Brain microvascular endothelial cell (primary cell): Measurements from ENCODE around the gene FAM151A.
"Not testable (repeated sequence)": the region's sequence is repeated elsewhere in the genome, so short reads cannot be mapped to it uniquely, and the experiment has no call there.

Experiments
- DNase-seq: peaks from one replicate; pipeline ENCODE4 v3.0.0-alpha.2; 2020
- H3K27ac ChIP-seq: fragments of 250-450 bp; sonication (Bioruptor Pico); 2 replicates; pipeline ENCODE4 v1.5.1; 2020; ENCODE audit warnings: mild to moderate bottlenecking, moderate library complexity
- H3K27me3 ChIP-seq: fragments of 250-450 bp; sonication (Bioruptor Pico); replicated peaks from 2 replicates; pipeline ENCODE4 v1.5.1; 2020; ENCODE audit warnings: mild to moderate bottlenecking
- H3K36me3 ChIP-seq: fragments of 250-450 bp; sonication (Bioruptor Pico); replicated peaks from 2 replicates; pipeline ENCODE4 v1.5.1; 2020; ENCODE audit warnings: mild to moderate bottlenecking
- H3K4me3 ChIP-seq: 2 replicates; pipeline ENCODE4 v1.5.1; 2011; ENCODE audit warnings: low read depth, mild to moderate bottlenecking, control low read depth, low read length, moderate library complexity
- CTCF ChIP-seq: IDR thresholded peaks from 2 replicates; pipeline ENCODE4 v1.5.1; 2011; ENCODE audit warnings: low read depth, mild to moderate bottlenecking, moderate library complexity, low read length, control low read depth, inconsistent platforms; ENCODE audit errors: missing control alignments
- in situ Hi-C: cut with HindIII; loops from 2 replicates; pipeline ENCODE4 v1.10.0; 2017; ENCODE audit warnings: low sequenced_read_pairs, low pct_ligation_motif_present

The FAM151A gene

DNA sequence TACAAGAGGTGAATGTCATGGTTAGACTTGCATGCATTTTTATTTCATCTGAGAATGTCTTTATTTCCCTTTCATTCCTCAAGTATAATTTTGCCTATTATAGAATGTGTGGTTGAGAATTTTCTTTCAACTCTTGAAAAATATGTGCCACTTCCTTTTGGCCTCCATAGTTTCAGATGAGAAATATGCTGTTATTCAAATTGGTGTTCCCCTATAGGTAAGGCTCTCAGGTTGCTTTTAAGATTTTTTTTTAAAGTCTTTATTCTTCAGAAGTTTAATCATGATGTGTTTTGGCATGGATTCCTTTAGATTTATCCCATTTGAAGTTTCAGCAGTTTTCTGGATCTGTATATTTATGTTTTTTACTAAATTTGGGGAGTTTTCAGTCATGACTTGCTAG is 20.4 kb upstream of the FAM151A start:
- no peak overlapping the region for H3K27ac ChIP-seq
- in situ Hi-C loops = no loop called here
- no peak for DNase-seq
- H3K36me3 ChIP-seq = no peaks in the 10 kb centered on the region
- no peak for TF ChIP-seq CTCF
- H3K4me3 ChIP-seq = no peak overlapping the region
- H3K27me3 ChIP-seq = no peaks in the 10 kb centered on the region

DNA sequence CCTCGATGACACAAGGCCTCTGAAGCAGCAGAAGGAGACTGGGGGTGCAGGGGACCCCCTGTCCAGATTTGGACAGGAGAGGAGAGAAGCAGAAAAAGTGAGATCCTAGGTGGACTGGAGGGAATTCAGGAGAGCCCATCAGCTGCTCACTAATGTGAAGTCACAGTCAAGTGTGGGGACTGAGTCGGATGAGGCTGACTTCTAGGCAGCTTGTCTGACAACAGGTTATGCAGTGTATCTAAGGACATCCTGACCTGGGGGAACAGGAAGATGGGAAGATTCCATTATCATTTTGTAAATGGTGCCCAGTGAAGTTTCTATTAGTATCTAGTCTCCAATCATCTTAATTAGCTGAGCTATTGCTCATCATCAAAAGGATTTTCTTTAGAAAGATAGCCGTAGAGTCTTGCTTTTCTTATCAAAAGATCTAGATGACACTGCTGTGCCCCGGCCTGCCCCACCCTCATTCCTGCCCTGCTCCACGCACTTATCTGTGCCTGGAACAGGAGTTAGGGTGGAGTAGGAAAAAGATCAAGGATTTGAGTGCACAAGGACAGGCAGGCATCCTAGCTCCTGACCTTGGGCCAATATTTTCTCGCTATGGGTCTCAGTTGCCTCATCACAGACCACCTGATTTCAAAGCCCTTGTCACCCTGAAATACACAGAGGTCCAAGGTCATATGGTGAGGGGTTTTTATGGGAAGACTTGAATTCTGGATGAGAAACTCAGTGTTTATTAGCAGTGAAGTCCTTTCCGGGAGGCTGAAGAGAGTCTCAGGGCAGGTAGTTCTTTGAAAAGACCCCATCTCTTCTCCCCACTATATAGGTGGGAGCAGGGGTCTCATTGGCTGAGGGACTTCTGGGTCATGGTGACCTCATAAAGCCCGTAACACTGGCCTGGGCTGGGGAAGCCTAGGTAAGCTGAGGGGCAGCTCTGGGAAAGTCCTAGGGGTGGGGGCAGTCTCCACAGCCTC is 17.8 kb upstream of the FAM151A start, which contains the start of gene MROH7:
Gene MROH7, plus strand, starts transcription at position 924 of the 974 bp plus-strand sequence. CDS start 11,141 bp downstream, outside the sequence.
- Histone ChIP-seq H3K27me3 (no peaks in the 10 kb centered on the region), H3K4me3 (no peak within 1 kb of the TSS), H3K36me3 (no peaks in the 10 kb centered on the region), H3K27ac (no peak within 1 kb of the TSS)
- no peak for TF ChIP-seq CTCF
- in situ Hi-C loops = no loop called here
- no peak for DNase-seq

DNA sequence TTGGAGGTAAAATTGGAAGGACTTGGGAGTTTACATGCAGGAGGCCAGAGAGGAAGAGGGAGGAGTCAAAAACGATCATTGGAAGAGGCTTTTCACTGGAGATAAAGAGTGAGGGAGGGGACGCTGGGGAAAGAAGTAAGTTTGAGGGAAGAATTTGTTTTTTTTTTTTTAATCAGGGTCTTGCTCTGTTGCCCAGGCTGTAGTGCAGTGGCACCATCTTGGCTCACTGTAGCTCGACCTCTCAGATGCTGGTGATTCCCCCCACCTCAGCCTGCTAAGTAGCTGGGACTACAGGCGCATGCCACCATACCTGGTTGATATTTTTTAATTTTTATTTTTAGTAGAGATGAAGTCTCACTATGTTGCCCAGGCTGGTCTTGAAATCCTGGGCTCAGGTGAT is 17.0 kb upstream of the FAM151A start:
- in situ Hi-C loops = no loop called here
- DNase-seq = no peak
- Histone ChIP-seq H3K27me3 (no peaks in the 10 kb centered on the region), H3K27ac (no peak overlapping the region), H3K36me3 (no peaks in the 10 kb centered on the region), H3K4me3 (no peak overlapping the region)
- TF ChIP-seq CTCF = no peak

DNA sequence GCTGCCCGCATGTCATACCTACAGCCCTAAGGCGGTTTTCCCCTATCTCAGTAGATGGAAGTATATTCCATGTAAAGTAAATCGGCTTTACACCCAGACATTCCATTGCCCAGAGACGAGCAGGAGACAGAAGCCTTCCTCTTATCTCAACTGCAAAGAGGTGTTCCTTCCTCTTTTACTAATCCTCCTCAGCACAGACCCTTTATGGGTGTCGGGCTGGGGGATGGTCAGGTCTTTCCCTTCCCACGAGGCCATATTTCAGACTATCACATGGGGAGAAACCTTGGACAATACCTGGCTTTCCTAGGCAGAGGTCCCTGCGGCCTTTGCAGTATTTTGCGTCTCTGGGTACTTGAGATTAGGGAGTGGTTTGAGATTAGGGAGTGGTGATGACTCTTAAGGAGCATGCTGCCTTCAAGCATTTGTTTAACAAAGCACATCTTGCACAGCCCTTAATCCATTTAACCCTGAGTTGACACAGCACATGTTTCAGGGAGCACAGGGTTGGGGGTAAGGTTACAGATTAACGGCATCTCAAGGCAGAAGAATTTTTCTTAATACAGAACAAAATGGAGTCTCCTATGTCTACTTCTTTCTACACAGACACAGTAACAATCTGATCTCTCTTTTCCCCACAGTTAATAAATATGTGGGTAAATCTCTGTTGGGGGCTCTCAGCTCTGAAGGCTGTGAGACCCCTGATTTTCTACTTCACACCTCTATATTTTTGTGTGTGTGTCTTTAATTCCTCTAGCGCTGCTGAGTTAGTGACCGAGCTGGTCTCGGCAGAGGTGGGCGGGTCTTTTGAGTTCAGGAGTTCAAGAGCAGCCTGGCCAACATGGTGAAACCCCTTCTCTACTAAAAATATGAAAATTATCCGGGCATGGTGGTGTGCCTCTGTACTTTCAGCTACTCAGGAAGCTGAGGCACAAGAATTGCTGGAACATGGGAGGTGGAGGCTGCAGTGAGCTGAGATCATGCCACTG is 13.4 kb upstream of the FAM151A start:
- H3K4me3 ChIP-seq, DNase-seq, H3K27ac ChIP-seq, H3K36me3 ChIP-seq, H3K27me3 ChIP-seq, in situ Hi-C loops: not testable (repeated sequence)

DNA sequence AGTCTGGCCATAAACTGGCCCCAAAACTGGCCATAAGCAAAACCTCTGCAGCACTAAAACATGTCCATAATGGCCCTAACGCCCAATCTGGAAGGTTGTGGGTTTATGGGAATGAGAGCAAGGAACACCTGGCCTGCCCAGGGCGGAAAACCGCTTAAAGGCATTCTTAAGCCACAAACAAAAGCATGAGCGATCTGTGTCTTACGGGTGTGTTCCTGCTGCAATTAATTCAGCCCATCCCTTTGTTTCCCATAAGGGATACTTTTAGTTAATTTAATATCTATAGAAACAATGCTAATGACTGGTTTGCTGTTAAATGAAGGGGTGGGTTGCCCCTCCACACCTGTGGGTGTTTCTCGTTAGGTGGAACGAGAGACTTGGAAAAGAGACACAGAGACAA is 12.5 kb upstream of the FAM151A start:
- H3K27me3 ChIP-seq, DNase-seq, H3K27ac ChIP-seq, H3K36me3 ChIP-seq, H3K4me3 ChIP-seq, in situ Hi-C loops: not testable (repeated sequence)

DNA sequence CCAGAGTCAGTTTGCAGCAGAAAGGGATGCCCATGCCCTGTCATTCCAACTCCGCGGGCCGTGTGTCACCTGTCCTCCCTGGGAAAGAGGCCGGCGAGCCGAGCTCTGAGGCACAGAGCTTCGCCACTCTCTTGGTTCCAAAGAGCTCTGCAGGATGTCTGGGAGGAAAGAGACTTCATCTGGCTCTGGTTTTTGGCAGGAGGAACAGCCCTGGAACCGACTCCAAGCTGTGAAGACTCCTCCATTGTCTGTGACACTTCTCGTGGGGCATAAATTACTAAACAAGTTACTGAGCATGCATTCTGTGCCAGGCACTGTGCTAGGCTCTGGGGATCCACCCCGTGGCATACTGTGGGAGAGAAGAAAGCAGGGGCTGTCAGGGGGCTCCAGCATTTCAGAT is 3.9 kb upstream of the FAM151A start:
- Histone ChIP-seq H3K27ac (no peak overlapping the region), H3K4me3 (no peak overlapping the region), H3K36me3 (no peaks in the 10 kb centered on the region), H3K27me3 (no peaks in the 10 kb centered on the region)
- DNase-seq = no peak
- TF ChIP-seq CTCF = no peak
- in situ Hi-C loops = no loop called here
